LNCAP (cell line): ENCODE data around the gene IL2.
A peak's percentile ranks its signal among the peaks of the same experiment; 100 is the strongest.

Experiments
- TF ChIP-seq, protein P1 (sequence below): fragments of 450-650 bp; IDR thresholded peaks from 2 replicates; pipeline ENCODE4 v1.5.1; 2017; ENCODE audit warnings: mild to moderate bottlenecking

IL2 gene

DNA sequence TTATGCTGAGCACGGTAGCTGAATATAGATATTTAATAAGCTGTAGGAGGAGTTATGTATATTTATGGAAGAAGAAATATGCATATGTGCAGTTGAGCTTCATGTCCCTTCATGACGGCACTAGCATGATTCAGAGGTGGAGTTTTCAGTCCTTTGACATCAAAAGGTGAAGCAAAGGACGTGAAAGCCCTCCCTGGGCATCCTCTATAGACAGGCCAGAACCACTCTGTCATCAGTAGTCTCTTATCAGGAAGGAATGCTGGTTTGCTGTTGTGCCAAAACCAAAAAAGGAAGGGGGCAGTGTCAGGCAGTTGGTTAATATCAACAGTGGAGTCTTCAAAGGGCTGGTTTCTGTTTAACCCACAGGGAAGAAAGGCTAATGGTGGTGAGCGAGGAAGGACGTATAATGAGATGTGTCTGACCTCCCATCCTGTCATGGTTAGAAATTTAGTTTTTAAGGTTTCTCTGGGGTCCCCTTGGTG is 23.5 kb upstream of the IL2 start:
- TF ChIP-seq, protein P1, sequence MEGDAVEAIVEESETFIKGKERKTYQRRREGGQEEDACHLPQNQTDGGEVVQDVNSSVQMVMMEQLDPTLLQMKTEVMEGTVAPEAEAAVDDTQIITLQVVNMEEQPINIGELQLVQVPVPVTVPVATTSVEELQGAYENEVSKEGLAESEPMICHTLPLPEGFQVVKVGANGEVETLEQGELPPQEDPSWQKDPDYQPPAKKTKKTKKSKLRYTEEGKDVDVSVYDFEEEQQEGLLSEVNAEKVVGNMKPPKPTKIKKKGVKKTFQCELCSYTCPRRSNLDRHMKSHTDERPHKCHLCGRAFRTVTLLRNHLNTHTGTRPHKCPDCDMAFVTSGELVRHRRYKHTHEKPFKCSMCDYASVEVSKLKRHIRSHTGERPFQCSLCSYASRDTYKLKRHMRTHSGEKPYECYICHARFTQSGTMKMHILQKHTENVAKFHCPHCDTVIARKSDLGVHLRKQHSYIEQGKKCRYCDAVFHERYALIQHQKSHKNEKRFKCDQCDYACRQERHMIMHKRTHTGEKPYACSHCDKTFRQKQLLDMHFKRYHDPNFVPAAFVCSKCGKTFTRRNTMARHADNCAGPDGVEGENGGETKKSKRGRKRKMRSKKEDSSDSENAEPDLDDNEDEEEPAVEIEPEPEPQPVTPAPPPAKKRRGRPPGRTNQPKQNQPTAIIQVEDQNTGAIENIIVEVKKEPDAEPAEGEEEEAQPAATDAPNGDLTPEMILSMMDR = no peak

DNA sequence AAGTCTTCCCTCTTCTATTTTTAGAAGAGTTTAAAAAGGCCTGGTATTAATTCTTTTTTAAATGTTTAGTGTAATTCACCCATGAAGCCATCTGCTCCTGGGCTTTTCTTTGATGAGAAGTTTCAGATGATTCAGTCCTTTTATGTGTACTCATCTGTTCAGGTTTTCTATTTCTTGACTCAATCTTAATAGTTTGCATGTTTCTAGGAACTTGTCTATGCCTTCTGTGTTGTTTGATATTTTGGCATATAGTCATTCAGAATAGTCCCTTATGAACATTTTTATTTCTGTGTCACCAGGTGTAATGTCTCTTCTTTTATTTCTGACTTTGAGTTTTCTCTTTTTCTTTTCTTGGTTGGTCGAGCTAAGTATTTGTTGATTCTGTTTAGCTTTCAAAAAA is 20.2 kb upstream of the IL2 start:
- TF ChIP-seq, protein P1 = no peak

DNA sequence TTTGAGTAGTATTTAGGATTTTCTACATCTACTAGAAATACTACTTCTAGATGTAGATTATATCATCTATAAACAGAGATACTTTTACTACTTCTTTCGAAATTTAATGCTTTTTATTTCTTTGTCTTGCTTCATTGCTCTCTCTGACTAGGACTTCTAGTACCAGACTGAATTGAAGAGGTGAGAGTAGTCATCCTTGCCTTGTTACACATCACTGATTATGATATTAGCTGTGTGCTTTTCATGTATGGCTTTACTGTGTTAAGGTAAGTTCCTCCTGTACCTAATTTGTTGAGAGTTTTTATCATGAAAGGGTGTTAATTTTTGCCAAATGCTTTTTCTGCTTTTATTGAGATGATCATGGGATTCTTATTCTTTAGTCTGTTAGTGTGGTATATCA is 19.6 kb upstream of the IL2 start:
- TF ChIP-seq, protein P1 = no peak

DNA sequence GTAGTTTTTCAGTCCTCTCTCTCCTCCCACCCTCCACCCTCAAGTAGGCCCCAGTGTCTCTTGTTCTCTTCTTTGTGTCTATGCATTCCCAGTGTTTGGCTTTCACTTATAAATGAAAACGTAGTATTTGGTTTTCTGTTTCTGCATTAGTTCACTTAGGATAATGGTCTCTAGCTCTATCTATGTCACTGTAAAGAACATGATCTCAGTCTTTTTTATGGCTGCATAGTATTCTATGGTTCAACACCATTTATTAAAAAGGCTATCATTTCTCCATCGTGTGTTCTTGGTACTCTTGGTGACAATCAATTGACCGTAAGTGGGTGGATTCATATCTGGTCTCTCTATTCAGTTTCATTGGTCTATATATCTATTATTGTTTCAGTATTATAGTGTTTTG is 18.7 kb upstream of the IL2 start:
- TF ChIP-seq, protein P1 = no peak

DNA sequence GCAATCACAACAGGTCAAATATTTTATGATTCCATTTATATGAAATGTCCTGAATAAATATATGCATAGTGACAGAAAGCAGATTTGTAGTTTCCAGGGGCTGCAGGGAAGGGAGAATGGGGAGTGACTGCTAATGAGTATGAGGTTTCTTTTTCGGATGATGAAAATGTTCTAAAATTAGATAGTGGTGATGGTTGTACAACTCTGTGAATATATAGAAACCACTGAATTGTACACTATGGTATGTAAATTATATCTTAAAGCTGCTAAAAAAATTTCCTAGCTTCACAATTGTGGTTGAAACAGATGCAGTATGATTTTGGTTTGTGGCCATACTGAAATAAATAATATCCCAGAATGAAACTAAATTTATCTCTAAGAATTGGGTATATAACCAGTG is 12.9 kb upstream of the IL2 start:
- TF ChIP-seq, protein P1 = no peak

DNA sequence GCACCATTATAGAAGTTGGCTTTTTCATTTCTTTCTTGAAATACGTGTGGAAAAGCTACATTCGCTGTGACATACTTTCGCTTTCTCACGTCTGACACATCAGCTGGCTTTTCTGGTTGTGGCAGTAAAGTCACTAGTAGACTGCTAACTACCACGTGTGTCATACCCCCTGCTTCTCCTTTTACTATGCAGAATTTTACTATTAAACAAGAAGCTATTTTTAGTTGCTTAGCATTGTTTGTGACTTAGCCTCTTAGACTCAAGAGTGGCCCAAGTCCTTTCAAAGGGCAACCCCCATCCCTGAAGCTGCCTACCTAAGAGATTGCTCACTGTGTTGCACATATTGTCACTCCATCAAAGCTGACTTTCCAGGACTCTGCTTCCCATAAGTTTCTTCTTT is 2.1 kb upstream of the IL2 start:
- TF ChIP-seq, protein P1 = no peak

DNA sequence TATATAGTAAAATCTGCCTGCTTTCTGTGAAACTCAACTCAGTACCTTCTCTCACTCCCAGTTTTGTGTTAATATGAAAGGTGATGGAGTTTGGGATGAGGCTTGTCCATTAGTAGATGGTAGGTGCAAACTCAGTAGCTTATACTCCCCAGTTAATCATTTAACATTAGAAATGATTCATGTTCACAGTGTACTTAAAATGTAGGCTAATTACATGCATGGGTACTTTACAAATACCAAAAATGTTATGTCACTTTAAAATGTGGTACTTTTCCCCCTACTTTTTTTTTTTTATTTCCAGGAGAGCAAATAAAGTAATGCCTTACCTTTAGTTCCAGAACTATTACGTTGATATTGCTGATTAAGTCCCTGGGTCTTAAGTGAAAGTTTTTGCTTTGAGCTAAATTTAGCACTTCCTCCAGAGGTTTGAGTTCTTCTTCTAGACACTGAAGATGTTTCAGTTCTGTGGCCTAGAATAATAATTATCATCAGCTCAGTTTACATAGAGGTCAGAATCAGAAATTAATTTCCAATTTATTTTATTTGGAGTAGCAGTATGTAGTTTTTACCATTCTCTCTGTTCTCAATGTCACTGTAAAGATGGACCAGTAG is 3.0 kb downstream of the IL2 start:
- TF ChIP-seq, protein P1 = no peak

DNA sequence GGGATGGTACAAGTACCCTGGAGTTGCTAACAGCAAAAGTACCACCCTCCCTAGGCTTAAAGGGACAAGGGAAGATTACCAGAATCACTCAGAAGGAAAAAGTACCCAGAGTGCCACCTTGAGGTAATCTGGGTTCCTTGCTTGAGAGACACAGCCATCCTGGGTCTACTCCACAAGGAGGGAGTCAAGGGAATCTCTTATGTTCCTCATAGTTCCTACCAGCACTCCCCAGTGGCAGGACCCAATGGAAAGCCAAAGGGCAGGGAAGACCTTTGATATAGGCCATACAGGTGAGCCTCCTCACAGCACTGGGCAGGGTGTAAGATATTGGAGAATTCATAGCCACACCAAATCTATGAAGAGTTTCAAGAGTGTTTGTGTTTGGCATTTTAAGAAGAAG is 5.7 kb downstream of the IL2 start:
- TF ChIP-seq, protein P1 = peak; percentile 55
